GM10847 (cell line): ENCODE results near the gene PDZRN3.

Source experiments
- POLR2A ChIP-seq: IDR thresholded peaks from 2 replicates; pipeline ENCODE4 v1.6.1; 2011; ENCODE audit not compliant: insufficient read length; ENCODE audit errors: extremely low read depth

PDZRN3 gene

GRCh38 chr3:73490453-73491286 is 134.1 kb downstream of the PDZRN3 start:
- no peak for TF ChIP-seq POLR2A

- no peak for TF ChIP-seq POLR2A
Observed at GRCh38 chr3:73485877-73486330, 138.8 kb downstream of the PDZRN3 start.

DNA sequence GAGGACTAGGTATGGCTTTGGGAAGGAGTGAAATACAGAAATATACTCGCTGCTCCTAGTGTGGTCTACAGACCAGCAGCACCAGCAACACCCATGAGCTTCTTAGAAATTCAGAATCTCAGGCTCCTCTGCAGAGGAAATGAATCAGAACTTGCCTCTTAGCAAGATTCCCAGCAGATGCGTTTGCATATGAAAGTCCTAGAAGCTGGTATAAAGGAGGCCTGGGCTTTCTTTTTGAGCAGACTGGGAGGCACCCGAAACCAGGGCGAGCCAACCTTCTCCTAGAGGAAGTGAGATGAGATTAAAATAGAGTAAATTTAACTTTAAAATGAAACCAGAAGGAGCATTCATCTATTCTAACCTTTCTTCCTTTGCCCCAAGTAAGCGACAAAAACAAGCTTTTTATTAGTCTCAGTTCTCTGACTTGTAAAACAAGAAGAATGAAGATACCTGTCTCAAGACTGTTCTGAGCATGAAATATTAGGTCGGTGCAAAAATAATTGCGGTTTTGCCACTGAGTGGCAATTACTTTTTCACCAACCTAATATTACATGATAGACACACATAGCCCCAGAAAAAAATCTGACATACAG is 140.0 kb downstream of the PDZRN3 start:
- no peak for TF ChIP-seq POLR2A

DNA sequence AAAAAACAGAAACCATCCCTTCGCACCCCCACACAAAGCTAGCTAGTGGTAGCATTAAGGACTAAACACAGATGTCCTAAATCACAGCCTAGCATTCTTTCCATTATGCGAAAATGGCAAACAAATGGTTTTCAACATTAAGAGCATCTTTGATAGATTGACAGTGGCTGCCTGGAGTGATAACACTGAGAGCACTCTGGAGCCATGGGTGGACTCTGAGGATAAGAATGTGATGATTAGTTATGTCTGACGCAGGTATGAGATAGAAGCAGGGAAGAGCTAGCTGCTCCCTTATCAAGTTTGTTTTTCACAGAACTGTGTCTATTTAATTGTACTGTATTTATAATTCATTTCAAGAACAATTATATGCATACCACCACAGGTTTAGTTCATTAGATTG is 142.9 kb downstream of the PDZRN3 start:
- TF ChIP-seq POLR2A: no peak

DNA sequence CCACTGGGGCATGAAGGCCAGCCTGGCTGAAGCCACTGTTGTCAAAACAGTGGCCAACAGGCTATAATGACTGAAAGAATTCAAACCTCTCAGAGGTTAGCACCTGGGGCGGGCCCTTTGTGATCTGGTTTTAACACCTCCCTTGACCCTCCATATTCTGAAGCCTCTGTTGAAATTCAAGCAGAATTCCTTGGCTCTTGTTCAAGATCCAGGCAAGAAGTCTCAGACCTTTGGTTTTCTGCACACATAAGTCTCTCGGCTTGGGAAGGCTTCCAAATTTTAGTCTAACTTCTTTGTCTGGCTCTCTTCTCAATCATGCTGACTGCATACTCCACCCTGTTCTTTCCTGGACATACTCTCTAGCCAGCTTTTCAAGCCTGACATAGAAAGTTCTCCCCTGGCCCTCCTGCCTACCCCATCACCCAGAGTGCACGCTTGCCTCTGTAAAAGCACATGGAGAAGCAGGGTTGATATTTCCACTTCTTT is 144.5 kb downstream of the PDZRN3 start:
- no peak for TF ChIP-seq POLR2A

DNA sequence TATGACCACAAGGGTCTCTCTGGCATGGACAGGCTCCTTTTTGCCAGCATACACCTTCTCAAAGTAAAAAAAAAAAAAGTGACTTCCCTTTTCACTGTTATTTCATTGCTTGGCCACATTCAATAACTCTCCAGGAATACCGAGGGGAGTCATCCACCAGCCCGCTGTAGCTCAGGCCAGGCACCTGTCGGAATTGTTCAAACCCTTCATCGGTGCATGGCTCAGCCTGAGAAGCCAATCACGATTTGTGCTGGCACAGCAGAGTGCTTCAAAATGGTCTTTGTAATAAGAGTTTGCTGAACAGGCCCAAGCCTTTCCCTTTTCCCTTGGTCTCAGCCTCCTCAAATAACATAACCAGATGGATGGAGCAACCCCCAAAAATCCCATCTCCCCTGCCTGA is 145.4 kb downstream of the PDZRN3 start:
- TF ChIP-seq POLR2A: no peak

DNA sequence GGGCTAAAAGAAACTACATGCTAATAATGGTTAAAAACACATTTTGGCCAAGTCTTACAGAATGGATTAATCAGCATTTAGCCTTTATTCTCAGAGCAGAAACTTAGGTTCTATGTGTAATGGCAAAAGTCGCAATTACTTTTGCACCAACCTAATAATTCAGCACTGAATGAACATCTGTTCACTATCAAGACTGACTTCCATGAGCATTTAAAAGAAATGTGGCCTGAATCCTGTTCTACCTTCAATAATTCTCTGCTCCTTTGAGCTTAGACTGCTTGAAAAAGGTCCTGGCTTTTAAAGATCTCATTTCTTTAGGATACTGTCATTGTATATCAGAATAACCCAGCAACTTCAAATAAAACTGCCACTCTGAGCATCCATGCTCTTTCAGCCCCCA is 145.9 kb downstream of the PDZRN3 start:
- no peak for TF ChIP-seq POLR2A

- no peak for TF ChIP-seq POLR2A
Observed at GRCh38 chr3:73475717-73476116, 149.0 kb downstream of the PDZRN3 start.

GRCh38 chr3:73475175-73475574 is 149.6 kb downstream of the PDZRN3 start:
- no peak for TF ChIP-seq POLR2A

GRCh38 chr3:73474619-73475018 is 150.1 kb downstream of the PDZRN3 start:
- no peak for TF ChIP-seq POLR2A

DNA sequence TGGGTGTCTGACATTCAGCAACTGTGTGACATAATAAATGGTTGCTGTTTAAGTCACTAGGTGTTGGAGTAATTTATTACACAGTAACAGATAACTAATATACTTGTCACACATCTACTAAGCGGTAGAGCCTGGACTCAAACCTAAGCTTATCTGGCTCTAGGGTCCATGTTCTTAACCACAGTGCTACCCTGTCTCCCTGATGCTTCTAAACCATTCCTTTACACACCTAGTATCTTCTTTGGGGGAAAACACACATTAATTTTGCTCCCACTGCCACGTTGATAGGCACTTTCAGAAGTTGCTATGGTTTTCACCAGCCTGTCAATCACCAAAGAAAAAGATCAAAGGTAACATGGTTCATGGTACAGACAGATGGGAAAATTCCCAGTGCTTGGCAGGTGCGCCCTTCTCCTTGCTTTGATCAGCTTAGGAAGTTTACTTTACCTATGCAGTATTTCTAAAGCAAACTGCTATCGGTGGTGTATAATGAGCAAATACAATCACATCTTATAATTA is 150.8 kb downstream of the PDZRN3 start:
- TF ChIP-seq POLR2A: no peak

DNA sequence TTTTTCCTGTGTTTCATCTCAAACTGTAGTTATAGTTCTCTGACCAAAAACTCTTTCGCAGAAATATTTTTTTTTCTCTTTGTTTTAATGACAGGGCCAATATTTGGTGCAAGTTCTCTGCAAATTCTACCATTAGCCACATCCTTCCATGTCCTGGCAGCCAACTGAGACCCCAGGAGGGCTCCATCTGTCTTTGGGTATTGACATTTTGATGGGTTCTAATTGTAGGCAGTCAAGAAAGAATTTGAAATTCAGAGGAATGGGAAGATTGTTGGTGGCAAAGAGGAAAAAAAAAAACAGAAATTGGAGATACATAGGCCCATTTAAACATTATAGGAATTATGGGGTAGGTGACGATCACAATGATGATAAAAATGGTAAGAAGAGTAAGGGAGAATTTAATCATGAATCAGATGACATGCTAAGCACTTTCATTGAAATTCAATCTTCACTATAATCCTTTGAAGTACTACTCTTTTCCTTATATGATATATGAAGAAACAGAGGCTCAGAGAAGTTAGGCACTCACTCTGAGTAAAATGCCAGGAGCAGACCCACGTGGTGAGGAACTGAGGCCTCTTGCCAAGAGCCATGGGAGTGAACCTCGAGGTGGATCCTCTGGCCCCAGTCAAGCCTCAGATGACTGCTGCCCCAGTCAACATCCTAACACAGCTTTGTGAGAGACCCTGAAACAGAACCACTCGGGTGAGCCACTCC is 151.4 kb downstream of the PDZRN3 start:
- TF ChIP-seq POLR2A: no peak

- no peak for TF ChIP-seq POLR2A
Observed at GRCh38 chr3:73471986-73472787, 152.6 kb downstream of the PDZRN3 start.

DNA sequence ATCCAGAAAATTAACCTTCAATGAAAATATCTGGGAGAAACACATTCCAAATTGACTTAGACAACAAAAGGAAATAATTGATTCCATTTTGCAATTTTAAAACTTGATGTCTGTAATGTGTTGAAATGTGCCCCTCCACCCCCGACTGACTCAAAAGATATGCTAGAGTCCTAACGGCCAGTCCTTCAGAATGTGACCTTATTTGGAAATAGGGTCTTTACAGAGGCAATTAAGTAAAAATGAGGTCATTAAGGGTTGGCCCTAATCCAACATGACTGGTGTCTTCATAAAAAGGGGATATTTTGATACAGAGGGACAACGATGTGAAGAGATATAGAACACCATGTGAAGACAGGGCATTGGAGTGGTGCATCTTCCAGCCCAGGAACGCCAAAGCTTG is 153.9 kb downstream of the PDZRN3 start:
- no peak for TF ChIP-seq POLR2A

GRCh38 chr3:73469331-73469730 is 155.4 kb downstream of the PDZRN3 start:
- no peak for TF ChIP-seq POLR2A
